ENCODE data around the gene DCAF11. TPM values are rescaled to one million over a fixed set of nuclear protein-coding genes. Genes with fewer than 3 reads are reported as not detected.

Gene DCAF11
- total and polyA plus RNA-seq, 2 of the 13 experiments (the other 11 are each of a cell fraction or from before 2014, with no cell fraction given): 150 to 257 TPM

- TF ChIP-seq ARNT2 (CRISPR knock-in tag; IDR thresholded peaks at IDR 0.05; ENCODE audit: low read depth): 0 out of 2 replicates have a peak, but pooled peaks have one; percentile 4
- TF ChIP-seq TAF15 (IDR thresholded peaks at IDR 0.05; ENCODE audit: low read depth, low read length, poor library complexity, severe bottlenecking): peak; percentile 8
- peak; percentile 89 for TF ChIP-seq ZFX (CRISPR knock-in tag; IDR thresholded peaks at IDR 0.05; ENCODE audit: low read depth)
- TF ChIP-seq MEIS2 (CRISPR knock-in tag; IDR thresholded peaks at IDR 0.05): no peak
- TF ChIP-seq ZNF672 (CRISPR knock-in tag; IDR thresholded peaks at IDR 0.05): no peak
- TF ChIP-seq TARDBP (CRISPR knock-in tag; IDR thresholded peaks at IDR 0.05): no peak
- no peak for TF ChIP-seq NR3C1 (CRISPR knock-in tag; IDR thresholded peaks at IDR 0.05)
- no peak for TF ChIP-seq TBL1XR1 (IDR thresholded peaks at IDR 0.05; ENCODE audit: borderline replicate concordance, low read length, partially characterized antibody)
- TF ChIP-seq GMEB2 (CRISPR knock-in tag; IDR thresholded peaks at IDR 0.05; ENCODE audit: low read depth): no peak
- peak; percentile 12 for TF ChIP-seq HNRNPK (IDR thresholded peaks at IDR 0.05; ENCODE audit: low read depth, low read length, poor library complexity, severe bottlenecking)
- TF ChIP-seq SSRP1 (CRISPR knock-in tag; IDR thresholded peaks at IDR 0.05): no peak
- no peak for TF ChIP-seq GABPA (IDR thresholded peaks at IDR 0.05; ENCODE audit: low read depth, low read length)
- no peak for TF ChIP-seq GABPA (CRISPR knock-in tag; IDR thresholded peaks at IDR 0.05; ENCODE audit: low read depth)
- TF ChIP-seq NFAT5 (CRISPR knock-in tag; IDR thresholded peaks at IDR 0.05): peak; percentile 92
- no peak for TF ChIP-seq ISL2 (CRISPR knock-in tag; IDR thresholded peaks at IDR 0.05)
- TF ChIP-seq ZNF577 (CRISPR knock-in tag; IDR thresholded peaks at IDR 0.05; ENCODE audit: borderline replicate concordance, low read depth): 0 out of 2 replicates have a peak, but pooled peaks have one; percentile 70
- 0 out of 2 replicates have a peak, but pooled peaks have one; percentile 80 for TF ChIP-seq ZNF44 (CRISPR knock-in tag; IDR thresholded peaks at IDR 0.05)
- TF ChIP-seq ZNF747 (CRISPR knock-in tag; IDR thresholded peaks at IDR 0.05; ENCODE audit: borderline replicate concordance): 0 out of 2 replicates have a peak, but pooled peaks have one; percentile 21
- 0 out of 2 replicates have a peak, but pooled peaks have one; percentile 31 for TF ChIP-seq ATAD3A (CRISPR knock-in tag; IDR thresholded peaks at IDR 0.05)
- TF ChIP-seq ZNF235 (CRISPR knock-in tag; IDR thresholded peaks at IDR 0.05; ENCODE audit: borderline replicate concordance): peak; percentile 97
Observed at GRCh38 chr14:24147761-24148428, 33.3 kb downstream of the DCAF11 start (continued).
